IMR-90 (cell line): ENCODE data around the gene TPRX2. TPM values are rescaled to one million over a fixed set of nuclear protein-coding genes. Genes with fewer than 3 reads are reported as not detected.

ENCODE experiments used
- ATAC-seq: fragments of 200-7000 bp; cut with Tn5 transposase; 2 replicates; pipeline ENCODE4 v1.9.1; 2020; ENCODE audit warnings: low read depth, mild to moderate bottlenecking, moderate library complexity
- BruUV-seq: library from RNA; stranded (reverse); fragments of 400-500 nt; replicated peaks from 2 replicates; lab custom pipeline; 2021; lab: Mats Ljungman, UMichigan
- CTCF ChIA-PET: fragments of 300-600 bp; formaldehyde crosslinking; extraction: SDS; loops from one replicate; lab custom pipeline; 2021; ENCODE audit warnings: antibody characterized with exemption; lab: Yijun Ruan, JAX
- POLR2A ChIA-PET: fragments of 300-600 bp; sonication (Branson Sonifier 250); formaldehyde crosslinking; loops from one replicate; lab custom pipeline; 2022; ENCODE audit warnings: antibody characterized with exemption; ENCODE audit not compliant: unreplicated experiment; lab: Charles Lee
- DNase-seq: peaks from one replicate; pipeline ENCODE4 v3.0.0; 2013
- H2AFZ ChIP-seq: replicated peaks from 2 replicates; pipeline ENCODE3; 2013; ENCODE audit warnings: low read length, mild to moderate bottlenecking; ENCODE audit not compliant: poor library complexity
- H2AK5ac ChIP-seq: 2 replicates; pipeline ENCODE4 v1.6.1; 2013; ENCODE audit warnings: low read depth, low read length, inconsistent platforms
- H2AK9ac ChIP-seq: replicated peaks from 2 replicates; pipeline ENCODE3; 2013; ENCODE audit warnings: mild to moderate bottlenecking, low read depth, low read length, moderate library complexity; ENCODE audit not compliant: poor library complexity
- H2BK120ac ChIP-seq: 2 replicates; pipeline ENCODE4 v1.6.1; 2013; ENCODE audit warnings: low read depth, low read length, inconsistent platforms
- H2BK15ac ChIP-seq: 3 replicates; pipeline ENCODE4 v1.6.1; 2013; ENCODE audit warnings: low read depth, low read length, inconsistent platforms
- H2BK20ac ChIP-seq: 2 replicates; pipeline ENCODE4 v1.6.1; 2013; ENCODE audit warnings: low read depth, mild to moderate bottlenecking, inconsistent platforms, low read length, moderate library complexity
- H2BK5ac ChIP-seq: 2 replicates; pipeline ENCODE4 v1.6.1; 2013; ENCODE audit warnings: mild to moderate bottlenecking, low read depth, low read length, inconsistent platforms; ENCODE audit not compliant: poor library complexity, severe bottlenecking
- H3K14ac ChIP-seq: replicated peaks from 2 replicates; pipeline ENCODE4 v1.6.1; 2013; ENCODE audit warnings: low read depth, low read length, inconsistent platforms
- H3K18ac ChIP-seq: 2 replicates; pipeline ENCODE4 v1.6.1; 2013; ENCODE audit warnings: low read depth, low read length, control low read depth
- H3K23ac ChIP-seq: 2 replicates; pipeline ENCODE4 v1.6.1; 2013; ENCODE audit warnings: low read depth, low read length, inconsistent platforms
- H3K27ac ChIP-seq: 2 replicates; pipeline ENCODE4 v1.5.1; 2013; ENCODE audit warnings: mild to moderate bottlenecking, control low read depth, low read length; ENCODE audit not compliant: insufficient read depth
- H3K27me3 ChIP-seq: 2 replicates; pipeline ENCODE4 v1.6.1; 2013; ENCODE audit warnings: low read length; ENCODE audit not compliant: control insufficient read depth, insufficient read depth
- H3K36me3 ChIP-seq: 2 replicates; pipeline ENCODE4 v1.6.1; 2013; ENCODE audit warnings: low read length, mixed read lengths; ENCODE audit not compliant: control insufficient read depth, insufficient read depth
- H3K4ac ChIP-seq: 2 replicates; pipeline ENCODE4 v1.6.1; 2013; ENCODE audit warnings: low read depth, low read length, inconsistent platforms
- H3K4me1 ChIP-seq: 2 replicates; pipeline ENCODE4 v1.6.1; 2013; ENCODE audit warnings: low read length, mixed read lengths; ENCODE audit not compliant: control insufficient read depth, insufficient read depth
- H3K4me2 ChIP-seq: 2 replicates; pipeline ENCODE4 v1.6.1; 2013; ENCODE audit warnings: low read depth, mild to moderate bottlenecking, control low read depth, low read length, moderate library complexity
- H3K4me3 ChIP-seq: 2 replicates; pipeline ENCODE4 v1.5.1; 2013; ENCODE audit warnings: low read depth, mild to moderate bottlenecking, control low read depth, low read length, moderate library complexity; ENCODE audit not compliant: insufficient read depth
- H3K56ac ChIP-seq: 2 replicates; pipeline ENCODE4 v1.6.1; 2013; ENCODE audit warnings: low read length, inconsistent platforms; ENCODE audit not compliant: insufficient read depth; ENCODE audit errors: extremely low read depth
- H3K79me1 ChIP-seq, 2 experiments: 2 replicates each; pipeline ENCODE4 v1.6.1; 2013; ENCODE audit warnings: low read length in 2 of 2, inconsistent platforms in 1 of 2, low read depth in 1 of 2
- H3K9ac ChIP-seq: 2 replicates; pipeline ENCODE4 v1.6.1; 2013; ENCODE audit warnings: low read depth, low read length, control low read depth
- H3K9me1 ChIP-seq: 2 replicates; pipeline ENCODE4 v1.6.1; 2013; ENCODE audit warnings: low read length, inconsistent platforms; ENCODE audit not compliant: insufficient read depth
- H3K9me3 ChIP-seq: 2 replicates; pipeline ENCODE4 v1.6.1; 2013; ENCODE audit warnings: low read length; ENCODE audit not compliant: control insufficient read depth, insufficient read depth
- H4K20me1 ChIP-seq: 2 replicates; pipeline ENCODE4 v1.6.1; 2013; ENCODE audit warnings: low read length, inconsistent platforms; ENCODE audit not compliant: insufficient read depth
- H4K5ac ChIP-seq: 2 replicates; pipeline ENCODE4 v1.6.1; 2013; ENCODE audit warnings: mild to moderate bottlenecking, low read depth, low read length, control low read depth
- H4K8ac ChIP-seq, 2 experiments: 2 replicates each; pipeline ENCODE4 v1.6.1; 2013; ENCODE audit warnings: low read depth in 2 of 2, low read length in 2 of 2, control low read depth in 1 of 2, inconsistent platforms in 1 of 2
- H4K91ac ChIP-seq: 2 replicates; pipeline ENCODE4 v1.6.1; 2013; ENCODE audit warnings: low read depth, low read length, inconsistent platforms; ENCODE audit not compliant: insufficient read depth
- BHLHE40 ChIP-seq: fragments of 150-350 bp; IDR thresholded peaks from 2 replicates; pipeline ENCODE4 v1.6.1; 2016; ENCODE audit warnings: mild to moderate bottlenecking, low read depth, low read length
- CTCF ChIP-seq: conservative IDR thresholded peaks from 2 replicates; pipeline ENCODE4 v1.5.1; 2012; ENCODE audit warnings: mild to moderate bottlenecking, low read depth, low read length, improper control_type of control experiment
- ELK1 ChIP-seq: fragments of 150-350 bp; IDR thresholded peaks from 2 replicates; pipeline ENCODE4 v1.6.1; 2016; ENCODE audit warnings: low read depth, mild to moderate bottlenecking, low read length, moderate library complexity, borderline replicate concordance
- MAZ ChIP-seq: IDR thresholded peaks from 2 replicates; pipeline ENCODE4 v1.6.1; 2012; ENCODE audit warnings: low read depth, mild to moderate bottlenecking, low read length, improper control_type of control experiment, moderate library complexity, borderline replicate concordance
- MXI1 ChIP-seq: IDR thresholded peaks from 2 replicates; pipeline ENCODE4 v1.6.1; 2012; ENCODE audit warnings: low read depth, mild to moderate bottlenecking, low read length, moderate library complexity, borderline replicate concordance
- RFX5 ChIP-seq: IDR thresholded peaks from 2 replicates; pipeline ENCODE4 v1.8.0; 2012; ENCODE audit warnings: low read depth, mild to moderate bottlenecking, low read length, moderate library complexity
- USF2 ChIP-seq: fragments of 150-350 bp; IDR thresholded peaks from 2 replicates; pipeline ENCODE4 v1.6.1; 2017; ENCODE audit warnings: mild to moderate bottlenecking, antibody characterized with exemption, low read length, low read depth
- whole genome bisulfite sequencing, 2 experiments: methylation state at CpG; one replicate each; pipeline versions ENCODE4 v1.1.5 to v1.1.7; 2013; ENCODE audit warnings: missing lambda C conversion rate in 2 of 2; ENCODE audit not compliant: insufficient read length in 1 of 2; ENCODE audit errors: extremely low coverage in 2 of 2; 5-methylcytosine and 5-hydroxymethylcytosine counted together
- dilution Hi-C: fragments of 300-500 bp; cut with HindIII; formaldehyde crosslinking; loops from one replicate; pipeline ENCODE4 v1.14.3; 2018; ENCODE audit warnings: low sequenced_read_pairs; ENCODE audit not compliant: unreplicated experiment
- in situ Hi-C: fragments of 300-500 bp; cut with MboI; formaldehyde crosslinking; loops from 3 replicates; pipeline ENCODE4 v1.14.3; 2019; ENCODE audit warnings: low sequenced_read_pairs, inconsistent platforms, mixed read lengths
- intact Hi-C: fragments of 100-400 bp; cut with micrococcal nuclease; formaldehyde crosslinking; loops from 2 replicates; pipeline ENCODE4 v1.10.0; 2022
- polyA plus RNA-seq, 3 experiments: library from polyadenylated mRNA; depleted of rRNA; stranded (reverse); fragments of >200 nt; gene quantifications; 2 replicates each; pipeline ENCODE4 v1.2.3, GENCODE V29; 2012; ENCODE audit warnings: low replicate concordance in 1 of 3
- total RNA-seq: library from RNA; depleted of rRNA; stranded (reverse); fragments of >200 nt; gene quantifications from 2 replicates; pipeline ENCODE4 v1.2.3, GENCODE V29; 2012

Gene TPRX2
- total and polyA plus RNA-seq, 2 of the 4 experiments (the other 2 are of a cell fraction): not detected

GRCh38 chr19:47826800-47827199 lies 32.2 kb upstream of the TPRX2 start:
- POLR2A ChIA-PET: no interaction called here
- no TSS peak for BruUV-seq
- WGBS, 2 experiments: 100% methylated on average over 2 of the region's 6 CpGs; no CpG with 5 or more reads in 1 of the 2 experiments
- peaks cover 4% of the 10 kb centered on the region for H3K9me3 ChIP-seq
- H3K9me1 ChIP-seq: no peaks in the 10 kb centered on the region
- no peak overlapping the region for H3K18ac ChIP-seq
- no peak overlapping the region for H3K27ac ChIP-seq
- no peak for DNase-seq
- no peaks in the 10 kb centered on the region for H3K4me1 ChIP-seq
- H2BK5ac ChIP-seq: no peak overlapping the region
- H3K79me1 ChIP-seq: no peaks in the 10 kb centered on the region
- no peak overlapping the region for H3K4me3 ChIP-seq
- no peak overlapping the region for H3K56ac ChIP-seq
- no peak overlapping the region for H3K9ac ChIP-seq
- no peak overlapping the region for H2BK15ac ChIP-seq
- H4K20me1 ChIP-seq: no peaks in the 10 kb centered on the region
- in situ Hi-C loops: no loop called here
- H3K14ac ChIP-seq: no peak overlapping the region
- H3K23ac ChIP-seq: no peak overlapping the region
- H2AK9ac ChIP-seq: no peak overlapping the region
- H2AK5ac ChIP-seq: no peak overlapping the region
- intact Hi-C loops: no loop called here
- H3K36me3 ChIP-seq: no peaks in the 10 kb centered on the region
- no peak overlapping the region for H4K8ac ChIP-seq
- dilution Hi-C loops: no loop called here
- ATAC-seq: no peak
- peaks cover 13% of the 10 kb centered on the region for H3K27me3 ChIP-seq
- no peak overlapping the region for H2AFZ ChIP-seq
- no peak overlapping the region for H2BK20ac ChIP-seq
- TF ChIP-seq USF2 (no peak), CTCF (no peak), ELK1 (no peak), RFX5 (no peak), BHLHE40 (no peak), MXI1 (no peak), MAZ (no peak)
- H3K4ac ChIP-seq: no peak overlapping the region
- H2BK120ac ChIP-seq: no peak overlapping the region
- H4K91ac ChIP-seq: no peak overlapping the region
- CTCF ChIA-PET: no interaction called here
- no peak overlapping the region for H3K4me2 ChIP-seq
- no peak overlapping the region for H4K5ac ChIP-seq
